GM12878 (cell line): ENCODE measurements around the gene ZDHHC22. TPM values are rescaled to one million over a fixed set of nuclear protein-coding genes. Genes with fewer than 3 reads are reported as not detected.

ENCODE experiments used
- ATAC-seq: fragments of 200-7000 bp; cut with Tn5 transposase; 3 replicates; pipeline ENCODE4 v1.9.1; 2020; ENCODE audit warnings: mild to moderate bottlenecking, moderate library complexity
- BruUV-seq: library from RNA; stranded (reverse); fragments of 400-500 nt; replicated peaks from 2 replicates; lab custom pipeline; 2021; lab: Mats Ljungman, UMichigan
- CTCF ChIA-PET: fragments of 300-600 bp; sonication (Branson Sonifier 250); formaldehyde crosslinking; extraction: SDS; loops from one replicate; lab custom pipeline; 2021; ENCODE audit warnings: inconsistent platforms; lab: Yijun Ruan, JAX
- POLR2A ChIA-PET: fragments of 350-600 bp; formaldehyde crosslinking; extraction: SDS; loops from one replicate; lab custom pipeline; 2021; ENCODE audit warnings: inconsistent platforms; lab: Charles Lee
- RAD21 ChIA-PET: fragments of 300-600 bp; sonication (Branson Sonifier 250); formaldehyde crosslinking; loops from one replicate; lab custom pipeline; 2023; ENCODE audit warnings: antibody characterized with exemption; ENCODE audit not compliant: unreplicated experiment; lab: Charles Lee
- SMC1A ChIA-PET: fragments of 300-600 bp; sonication (Branson Sonifier 250); formaldehyde crosslinking; loops from one replicate; lab custom pipeline; 2023; ENCODE audit not compliant: unreplicated experiment, uncharacterized antibody; lab: Charles Lee
- DNase-seq: peaks from one replicate; pipeline ENCODE4 v3.0.0-alpha.2; 2011; ENCODE audit warnings: low read depth, low spot score
- FAIRE-seq: peaks from 3 replicates; lab custom pipeline; 2011; peaks lifted over from hg19 to GRCh38; lab: Jason Lieb, UNC
- H2AFZ ChIP-seq: 2 replicates; pipeline ENCODE4 v1.6.0; 2011; ENCODE audit warnings: low read depth, low read length, control low read depth; ENCODE audit not compliant: control insufficient read depth
- H3K27ac ChIP-seq: 2 replicates; pipeline ENCODE4 v1.5.1; 2011; ENCODE audit warnings: control low read depth; ENCODE audit not compliant: control insufficient read depth, insufficient read depth
- H3K27me3 ChIP-seq, 2 experiments: replicated peaks in 1 of 2; 2 replicates each; pipeline versions ENCODE4 v1.6.0 to v1.6.1; 2011; ENCODE audit warnings: low read length in 1 of 2; ENCODE audit not compliant: control insufficient read depth in 2 of 2, insufficient read depth in 2 of 2
- H3K36me3 ChIP-seq, 2 experiments: 2 replicates each; pipeline ENCODE4 v1.5.1; 2011; ENCODE audit warnings: low read length in 1 of 2; ENCODE audit not compliant: control insufficient read depth in 2 of 2, insufficient read depth in 2 of 2
- H3K4me1 ChIP-seq: 2 replicates; pipeline ENCODE4 v1.6.1; 2011; ENCODE audit warnings: mild to moderate bottlenecking, low read length, moderate library complexity, mixed read lengths; ENCODE audit not compliant: control insufficient read depth, insufficient read depth
- H3K4me2 ChIP-seq: 2 replicates; pipeline ENCODE4 v1.6.0; 2011; ENCODE audit warnings: control low read depth; ENCODE audit not compliant: control insufficient read depth, insufficient read depth
- H3K4me3 ChIP-seq: fragments of 200-600 bp; sonication (generic); 2 replicates; pipeline ENCODE4 v1.5.1; 2016
- H3K79me2 ChIP-seq: 2 replicates; pipeline ENCODE4 v1.6.0; 2011; ENCODE audit warnings: low read length; ENCODE audit not compliant: control insufficient read depth, insufficient read depth
- H3K9ac ChIP-seq: 2 replicates; pipeline ENCODE4 v1.8.0; 2011; ENCODE audit warnings: low read length, control low read depth, mixed read lengths; ENCODE audit not compliant: control insufficient read depth, insufficient read depth
- H3K9me3 ChIP-seq: replicated peaks from 3 replicates; pipeline ENCODE4 v1.5.1; 2011; ENCODE audit warnings: mild to moderate bottlenecking, low read length; ENCODE audit not compliant: control insufficient read depth, insufficient read depth
- H4K20me1 ChIP-seq: 2 replicates; pipeline ENCODE4 v1.6.0; 2011; ENCODE audit not compliant: control insufficient read depth, insufficient read depth
- BCL11A ChIP-seq: IDR thresholded peaks from 2 replicates; pipeline ENCODE4 v1.6.1; 2011; ENCODE audit warnings: low read depth, low read length
- CREB1 ChIP-seq: IDR thresholded peaks from 2 replicates; pipeline ENCODE4 v1.6.1; 2012; ENCODE audit warnings: low read depth, mild to moderate bottlenecking, inconsistent platforms
- CTCF ChIP-seq, 3 experiments: IDR thresholded peaks in 2 of 3; conservative IDR thresholded peaks in 1 of 3; 2 replicates each; pipeline ENCODE4 v1.5.1; 2011; ENCODE audit warnings: low read depth in 3 of 3, low read length in 3 of 3, mild to moderate bottlenecking in 3 of 3, control low read depth in 2 of 3, moderate library complexity in 2 of 3, inconsistent platforms in 1 of 3, mixed read lengths in 1 of 3; ENCODE audit not compliant: control insufficient read depth in 2 of 3, insufficient read depth in 1 of 3; ENCODE audit errors: extremely low read depth in 1 of 3
- DPF2 ChIP-seq: fragments of 450-650 bp; IDR thresholded peaks from 2 replicates; pipeline ENCODE4 v1.6.1; 2017; ENCODE audit warnings: mild to moderate bottlenecking
- EED ChIP-seq: sonication (generic); IDR thresholded peaks from 2 replicates; pipeline ENCODE4 v1.6.1; 2016; ENCODE audit warnings: antibody characterized with exemption, low read depth
- GATAD2B ChIP-seq: fragments of 450-650 bp; conservative IDR thresholded peaks from 2 replicates; pipeline ENCODE4 v1.6.1; 2017; ENCODE audit warnings: low read depth, mild to moderate bottlenecking, moderate library complexity
- IRF4 ChIP-seq: IDR thresholded peaks from 2 replicates; pipeline ENCODE4 v1.6.1; 2011; ENCODE audit warnings: low read depth, low read length
- MEF2B ChIP-seq: fragments of 450-650 bp; IDR thresholded peaks from 2 replicates; pipeline ENCODE4 v1.6.1; 2018; ENCODE audit warnings: mild to moderate bottlenecking, moderate library complexity; ENCODE audit not compliant: partially characterized antibody, poor library complexity, severe bottlenecking
- NKRF ChIP-seq: fragments of 450-650 bp; conservative IDR thresholded peaks from 2 replicates; pipeline ENCODE4 v1.6.1; 2017; ENCODE audit warnings: mild to moderate bottlenecking, moderate library complexity
- PAX8 ChIP-seq: fragments of 450-650 bp; IDR thresholded peaks from 2 replicates; pipeline ENCODE4 v1.6.1; 2017; ENCODE audit warnings: mild to moderate bottlenecking, moderate library complexity
- RBBP5 ChIP-seq: fragments of 200-600 bp; sonication (generic); conservative IDR thresholded peaks from 2 replicates; pipeline ENCODE4 v1.6.1; 2016
- REST ChIP-seq: IDR thresholded peaks from 2 replicates; pipeline ENCODE4 v1.6.1; 2012; ENCODE audit warnings: mild to moderate bottlenecking, low read depth, low read length
- RFX5 ChIP-seq: IDR thresholded peaks from 2 replicates; pipeline ENCODE4 v1.6.1; 2011; ENCODE audit warnings: low read depth, low read length, improper control_type of control experiment
- SMAD1 ChIP-seq: fragments of 450-650 bp; IDR thresholded peaks from 2 replicates; pipeline ENCODE4 v1.6.1; 2018; ENCODE audit warnings: mild to moderate bottlenecking, low read depth; ENCODE audit not compliant: partially characterized antibody
- STAT1 ChIP-seq: fragments of 450-650 bp; conservative IDR thresholded peaks from 2 replicates; pipeline ENCODE4 v1.6.1; 2014; ENCODE audit warnings: antibody characterized with exemption, mild to moderate bottlenecking
- TCF12 ChIP-seq: IDR thresholded peaks from 2 replicates; pipeline ENCODE4 v1.6.1; 2011; ENCODE audit warnings: low read depth, mild to moderate bottlenecking, low read length
- ZBED1 ChIP-seq: IDR thresholded peaks from 2 replicates; pipeline ENCODE4 v1.6.1; 2016; ENCODE audit warnings: borderline replicate concordance
- ZNF207 ChIP-seq: fragments of 450-650 bp; IDR thresholded peaks from 2 replicates; pipeline ENCODE4 v1.6.1; 2014; ENCODE audit warnings: antibody characterized with exemption, mild to moderate bottlenecking, borderline replicate concordance
- ZNF274 ChIP-seq: IDR thresholded peaks from one replicate; pipeline ENCODE4 v1.8.0; 2011; ENCODE audit not compliant: insufficient read length, insufficient read depth
- WGBS: methylation state at CpG from one replicate; pipeline ENCODE4 v1.1.6; 2016; ENCODE audit warnings: low lambda C conversion rate; ENCODE audit not compliant: insufficient replicate concordance, insufficient coverage; ENCODE audit errors: missing lambda C conversion rate; 5-methylcytosine and 5-hydroxymethylcytosine counted together
- in situ Hi-C: fragments of 300-500 bp; cut with MboI; formaldehyde crosslinking; loops from 9 replicates; pipeline ENCODE4 v1.14.3; 2018; ENCODE audit warnings: mixed read lengths
- intact Hi-C: fragments of 100-400 bp; cut with micrococcal nuclease; formaldehyde crosslinking; loops from one replicate; pipeline ENCODE4 v1.14.2; 2022; ENCODE audit not compliant: unreplicated experiment
- polyA plus RNA-seq, 11 experiments: library from polyadenylated mRNA; depleted of rRNA in 4 of 11; unstranded in 6 of 11; stranded (reverse) in 5 of 11; fragments of >200 nt; fragmentation: Nextera tagmentation in 4 of 11; fragmentation: Illumina TruSeq in 1 of 11; extraction: Ambion mirVana in 4 of 11; extraction: Trizol in 1 of 11; gene quantifications; 1 replicate in 1 of 11; 2 replicates in 10 of 11; pipeline versions ENCODE4 v1.2.1 to v1.2.3, GENCODE V29; 2011 to 2016; ENCODE audit warnings: inconsistent platforms in 2 of 11, missing spikeins in 2 of 11, low read depth in 1 of 11
- total RNA-seq, 4 experiments: library from RNA; depleted of rRNA in 3 of 4; stranded (reverse); fragments of >200 nt in 3 of 4; fragmentation: Illumina TruSeq in 1 of 4; extraction: Trizol in 1 of 4; gene quantifications; 2 replicates each; pipeline versions ENCODE4 v1.2.1 to v1.2.3, GENCODE V29; 2013 to 2021

ZDHHC22 gene
- total and polyA plus RNA-seq, 10 of the 15 experiments (the other 5 are each of a cell fraction or from before 2014, with no cell fraction given), result 0.06 TPM; not detected in 9

GRCh38 chr14:77131206-77131605, 10.4 kb downstream of the ZDHHC22 start (continued):
- TF ChIP-seq ZBED1 (no peak), IRF4 (no peak), RBBP5 (no peak), SMAD1 (no peak), ZNF207 (no peak), CTCF (IDR thresholded peaks at IDR 0.05 in 2 of 3, conservative IDR thresholded peaks at IDR 0.05 in 1 of 3; ENCODE audit: control insufficient read depth in 2 of 3, extremely low read depth in 1 of 3, insufficient read depth in 1 of 3, low read depth in 3 of 3, low read length in 3 of 3) (no peak)

- ChIA-PET CTCF (interaction anchor here (0.6 kb wide), 1 partner anchor 375 kb away, joined by 3 read pairs; no protein-coding TSS in a partner anchor), SMC1A (no interaction called here), POLR2A (no interaction called here), RAD21 (no interaction called here)
- ATAC-seq (no peak), DNase-seq (no peak), FAIRE-seq (no peak)
- no peaks in the 10 kb centered on the region for H3K9me3 ChIP-seq
- H3K79me2 ChIP-seq, result no peaks in the 10 kb centered on the region
- in situ Hi-C loops (no loop called here), intact Hi-C loops (no loop called here)
- BruUV-seq, result no TSS peak
- no peak overlapping the region for H2AFZ ChIP-seq
- no peaks in the 10 kb centered on the region for H3K36me3 ChIP-seq
- H3K27me3 ChIP-seq, result peaks cover 11 to 13% of the 10 kb centered on the region in 2 experiments
- H3K4me1 ChIP-seq, result peaks cover 1% of the 10 kb centered on the region
- H4K20me1 ChIP-seq, result no peaks in the 10 kb centered on the region
- H3K9ac ChIP-seq, result no peak overlapping the region
- H3K4me3 ChIP-seq, result no peak overlapping the region
- H3K4me2 ChIP-seq, result no peak overlapping the region
- no peak overlapping the region for H3K27ac ChIP-seq
- 0% methylated on average over 3 of the region's 3 CpGs for WGBS
- no peak for TF ChIP-seq GATAD2B
- no peak for TF ChIP-seq PAX8
- no peak for TF ChIP-seq EED
- no peak for TF ChIP-seq BCL11A
- TF ChIP-seq NKRF, result no peak
- TF ChIP-seq MEF2B, result no peak
- no peak for TF ChIP-seq STAT1
- no peak for TF ChIP-seq ZNF274
- no peak for TF ChIP-seq ZNF207
- TF ChIP-seq CREB1, result no peak
- TF ChIP-seq RFX5, result no peak
- no peak for TF ChIP-seq TCF12
- no peak for TF ChIP-seq DPF2
- TF ChIP-seq REST, result no peak
Measured at GRCh38 chr14:77130386-77130785, 11.2 kb downstream of the ZDHHC22 start.
